Measurements from ENCODE around the gene SERP2.

DNA sequence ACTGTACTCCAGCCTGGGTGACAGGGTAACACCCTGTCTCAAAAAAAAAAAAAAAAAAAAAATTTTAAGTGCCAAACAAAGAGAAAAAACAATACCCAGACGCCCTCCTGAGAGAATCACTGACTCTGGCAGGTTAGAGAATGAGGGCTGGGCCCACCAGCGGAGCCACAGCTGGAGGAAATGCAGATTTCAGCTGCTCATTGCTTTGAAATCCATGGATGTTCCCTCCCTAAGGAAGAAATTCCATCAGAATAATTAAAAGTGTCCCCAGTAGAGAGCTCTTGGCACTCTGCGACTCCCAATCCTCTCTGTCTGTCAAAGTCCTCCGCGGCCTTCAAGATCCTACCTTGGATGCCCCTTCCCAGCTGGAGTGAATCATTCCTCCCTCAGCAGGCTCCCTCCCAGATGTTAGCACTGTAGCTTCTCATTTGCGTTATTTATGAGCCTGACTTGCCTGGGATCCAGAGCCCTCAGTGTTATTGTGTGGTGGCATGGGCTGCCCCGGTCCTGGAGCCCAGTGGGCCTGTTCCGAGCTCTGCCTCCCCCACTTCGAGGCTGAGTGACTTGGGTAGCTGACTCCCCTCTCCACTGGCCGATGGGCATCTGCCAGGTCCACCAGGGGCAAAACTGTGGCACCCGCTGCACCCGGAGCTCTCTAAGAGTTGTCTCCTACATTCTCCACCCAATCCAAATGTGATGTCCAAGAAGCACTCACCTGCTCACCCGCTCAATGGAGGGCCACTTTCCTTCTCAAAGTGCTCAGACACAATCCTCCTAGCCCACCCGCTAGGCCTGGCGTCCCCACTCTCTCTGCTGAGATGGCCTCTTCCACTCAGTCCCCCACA lies 47.0 kb downstream of the SERP2 start:
- TF ChIP-seq CEBPB (IDR thresholded peaks at IDR 0.05; ENCODE audit: low read depth), result no peak
- no peak for TF ChIP-seq POLR2A (IDR thresholded peaks at IDR 0.05; ENCODE audit: borderline replicate concordance, extremely low read depth, insufficient read depth, insufficient read length)
- TF ChIP-seq, protein P1, sequence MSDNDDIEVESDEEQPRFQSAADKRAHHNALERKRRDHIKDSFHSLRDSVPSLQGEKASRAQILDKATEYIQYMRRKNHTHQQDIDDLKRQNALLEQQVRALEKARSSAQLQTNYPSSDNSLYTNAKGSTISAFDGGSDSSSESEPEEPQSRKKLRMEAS (IDR thresholded peaks at IDR 0.05), result no peak
- TF ChIP-seq, protein P2, sequence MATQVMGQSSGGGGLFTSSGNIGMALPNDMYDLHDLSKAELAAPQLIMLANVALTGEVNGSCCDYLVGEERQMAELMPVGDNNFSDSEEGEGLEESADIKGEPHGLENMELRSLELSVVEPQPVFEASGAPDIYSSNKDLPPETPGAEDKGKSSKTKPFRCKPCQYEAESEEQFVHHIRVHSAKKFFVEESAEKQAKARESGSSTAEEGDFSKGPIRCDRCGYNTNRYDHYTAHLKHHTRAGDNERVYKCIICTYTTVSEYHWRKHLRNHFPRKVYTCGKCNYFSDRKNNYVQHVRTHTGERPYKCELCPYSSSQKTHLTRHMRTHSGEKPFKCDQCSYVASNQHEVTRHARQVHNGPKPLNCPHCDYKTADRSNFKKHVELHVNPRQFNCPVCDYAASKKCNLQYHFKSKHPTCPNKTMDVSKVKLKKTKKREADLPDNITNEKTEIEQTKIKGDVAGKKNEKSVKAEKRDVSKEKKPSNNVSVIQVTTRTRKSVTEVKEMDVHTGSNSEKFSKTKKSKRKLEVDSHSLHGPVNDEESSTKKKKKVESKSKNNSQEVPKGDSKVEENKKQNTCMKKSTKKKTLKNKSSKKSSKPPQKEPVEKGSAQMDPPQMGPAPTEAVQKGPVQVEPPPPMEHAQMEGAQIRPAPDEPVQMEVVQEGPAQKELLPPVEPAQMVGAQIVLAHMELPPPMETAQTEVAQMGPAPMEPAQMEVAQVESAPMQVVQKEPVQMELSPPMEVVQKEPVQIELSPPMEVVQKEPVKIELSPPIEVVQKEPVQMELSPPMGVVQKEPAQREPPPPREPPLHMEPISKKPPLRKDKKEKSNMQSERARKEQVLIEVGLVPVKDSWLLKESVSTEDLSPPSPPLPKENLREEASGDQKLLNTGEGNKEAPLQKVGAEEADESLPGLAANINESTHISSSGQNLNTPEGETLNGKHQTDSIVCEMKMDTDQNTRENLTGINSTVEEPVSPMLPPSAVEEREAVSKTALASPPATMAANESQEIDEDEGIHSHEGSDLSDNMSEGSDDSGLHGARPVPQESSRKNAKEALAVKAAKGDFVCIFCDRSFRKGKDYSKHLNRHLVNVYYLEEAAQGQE (IDR thresholded peaks at IDR 0.05; ENCODE audit: low read depth), result no peak
- no peak for TF ChIP-seq ZFX (IDR thresholded peaks at IDR 0.05)
- no peak for TF ChIP-seq SIN3A (IDR thresholded peaks at IDR 0.05; ENCODE audit: low read depth)
- TF ChIP-seq, protein P3, sequence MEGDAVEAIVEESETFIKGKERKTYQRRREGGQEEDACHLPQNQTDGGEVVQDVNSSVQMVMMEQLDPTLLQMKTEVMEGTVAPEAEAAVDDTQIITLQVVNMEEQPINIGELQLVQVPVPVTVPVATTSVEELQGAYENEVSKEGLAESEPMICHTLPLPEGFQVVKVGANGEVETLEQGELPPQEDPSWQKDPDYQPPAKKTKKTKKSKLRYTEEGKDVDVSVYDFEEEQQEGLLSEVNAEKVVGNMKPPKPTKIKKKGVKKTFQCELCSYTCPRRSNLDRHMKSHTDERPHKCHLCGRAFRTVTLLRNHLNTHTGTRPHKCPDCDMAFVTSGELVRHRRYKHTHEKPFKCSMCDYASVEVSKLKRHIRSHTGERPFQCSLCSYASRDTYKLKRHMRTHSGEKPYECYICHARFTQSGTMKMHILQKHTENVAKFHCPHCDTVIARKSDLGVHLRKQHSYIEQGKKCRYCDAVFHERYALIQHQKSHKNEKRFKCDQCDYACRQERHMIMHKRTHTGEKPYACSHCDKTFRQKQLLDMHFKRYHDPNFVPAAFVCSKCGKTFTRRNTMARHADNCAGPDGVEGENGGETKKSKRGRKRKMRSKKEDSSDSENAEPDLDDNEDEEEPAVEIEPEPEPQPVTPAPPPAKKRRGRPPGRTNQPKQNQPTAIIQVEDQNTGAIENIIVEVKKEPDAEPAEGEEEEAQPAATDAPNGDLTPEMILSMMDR (IDR thresholded peaks at IDR 0.05 in 2 of 3, conservative IDR thresholded peaks at IDR 0.05 in 1 of 3; ENCODE audit: borderline replicate concordance in 1 of 3, insufficient read depth in 1 of 3, low read depth in 2 of 3, low read length in 2 of 3), result no peak
- TF ChIP-seq, protein P4, sequence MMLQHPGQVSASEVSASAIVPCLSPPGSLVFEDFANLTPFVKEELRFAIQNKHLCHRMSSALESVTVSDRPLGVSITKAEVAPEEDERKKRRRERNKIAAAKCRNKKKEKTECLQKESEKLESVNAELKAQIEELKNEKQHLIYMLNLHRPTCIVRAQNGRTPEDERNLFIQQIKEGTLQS (IDR thresholded peaks at IDR 0.05), result no peak
- no peak for TF ChIP-seq EZH2 (IDR thresholded peaks at IDR 0.05)
- no peak for TF ChIP-seq POLR2AphosphoS5 (IDR thresholded peaks at IDR 0.05; ENCODE audit: low read depth, low read length)
- no peak for TF ChIP-seq JUND (IDR thresholded peaks at IDR 0.05)
- TF ChIP-seq, protein P5, sequence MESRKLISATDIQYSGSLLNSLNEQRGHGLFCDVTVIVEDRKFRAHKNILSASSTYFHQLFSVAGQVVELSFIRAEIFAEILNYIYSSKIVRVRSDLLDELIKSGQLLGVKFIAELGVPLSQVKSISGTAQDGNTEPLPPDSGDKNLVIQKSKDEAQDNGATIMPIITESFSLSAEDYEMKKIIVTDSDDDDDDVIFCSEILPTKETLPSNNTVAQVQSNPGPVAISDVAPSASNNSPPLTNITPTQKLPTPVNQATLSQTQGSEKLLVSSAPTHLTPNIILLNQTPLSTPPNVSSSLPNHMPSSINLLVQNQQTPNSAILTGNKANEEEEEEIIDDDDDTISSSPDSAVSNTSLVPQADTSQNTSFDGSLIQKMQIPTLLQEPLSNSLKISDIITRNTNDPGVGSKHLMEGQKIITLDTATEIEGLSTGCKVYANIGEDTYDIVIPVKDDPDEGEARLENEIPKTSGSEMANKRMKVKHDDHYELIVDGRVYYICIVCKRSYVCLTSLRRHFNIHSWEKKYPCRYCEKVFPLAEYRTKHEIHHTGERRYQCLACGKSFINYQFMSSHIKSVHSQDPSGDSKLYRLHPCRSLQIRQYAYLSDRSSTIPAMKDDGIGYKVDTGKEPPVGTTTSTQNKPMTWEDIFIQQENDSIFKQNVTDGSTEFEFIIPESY (IDR thresholded peaks at IDR 0.05; ENCODE audit: extremely low read depth, insufficient replicate concordance, low read length), result no peak

All from HCT116 (cell line).